HepG2 (cell line): ENCODE measurements around the gene ATR. TPM values are rescaled to one million over a fixed set of nuclear protein-coding genes. Genes with fewer than 3 reads are reported as not detected.

Experiments
- ADNP ChIP-seq: sonication (generic); formaldehyde crosslinking; IDR thresholded peaks from 2 replicates; pipeline ENCODE4 v1.4.0; 2020; ENCODE audit warnings: missing genetic modification reagents
- EP300 ChIP-seq, 3 experiments: sonication (generic) in 1 of 3; formaldehyde crosslinking in 1 of 3; IDR thresholded peaks; 2 replicates each; pipeline versions ENCODE4 v1.5.1 to v1.6.1; 2011 to 2020; ENCODE audit warnings: low read depth in 2 of 3, low read length in 2 of 3, borderline replicate concordance in 1 of 3, improper control_type of control experiment in 1 of 3, mild to moderate bottlenecking in 1 of 3, missing genetic modification reagents in 1 of 3, moderate library complexity in 1 of 3
- GTF2F1 ChIP-seq: fragments of 150-350 bp; IDR thresholded peaks from 2 replicates; pipeline ENCODE4 v1.6.1; 2014; ENCODE audit warnings: low read length
- HCFC1 ChIP-seq: fragments of 150-350 bp; IDR thresholded peaks from 2 replicates; pipeline ENCODE4 v1.6.1; 2014; ENCODE audit warnings: low read depth, low read length
- HMGXB3 ChIP-seq: sonication (generic); formaldehyde crosslinking; IDR thresholded peaks from 2 replicates; pipeline ENCODE4 v1.4.0; 2020; ENCODE audit warnings: missing genetic modification reagents, borderline replicate concordance
- KMT2B ChIP-seq: IDR thresholded peaks from 2 replicates; pipeline ENCODE4 v1.6.1; 2016; ENCODE audit warnings: missing genetic modification reagents, missing compliant biosample characterization
- MED1 ChIP-seq: sonication (generic); formaldehyde crosslinking; IDR thresholded peaks from 2 replicates; pipeline ENCODE4 v1.4.0; 2020; ENCODE audit warnings: missing genetic modification reagents
- MLXIP ChIP-seq: sonication (generic); formaldehyde crosslinking; IDR thresholded peaks from 2 replicates; pipeline ENCODE4 v1.9.0; 2021; ENCODE audit warnings: missing genetic modification reagents, borderline replicate concordance
- MYPOP ChIP-seq: sonication (generic); formaldehyde crosslinking; IDR thresholded peaks from 2 replicates; pipeline ENCODE4 v1.8.1; 2023; ENCODE audit warnings: mild to moderate bottlenecking, moderate library complexity, missing genetic modification reagents
- PLSCR1 ChIP-seq: sonication (generic); formaldehyde crosslinking; IDR thresholded peaks from 2 replicates; pipeline ENCODE4 v1.5.0; 2020; ENCODE audit warnings: missing genetic modification reagents, mild to moderate bottlenecking, borderline replicate concordance
- RAD51 ChIP-seq: fragments of 450-650 bp; IDR thresholded peaks from 2 replicates; pipeline ENCODE4 v1.6.1; 2016; ENCODE audit warnings: borderline replicate concordance
- SIN3B ChIP-seq: fragments of 150-350 bp; IDR thresholded peaks from 2 replicates; pipeline ENCODE4 v1.6.1; 2014; ENCODE audit warnings: low read length
- SOX5 ChIP-seq: IDR thresholded peaks from 2 replicates; pipeline ENCODE4 v1.6.1; 2016; ENCODE audit warnings: borderline replicate concordance
- ZBTB25 ChIP-seq: IDR thresholded peaks from 2 replicates; pipeline ENCODE4 v1.6.1; 2018; ENCODE audit warnings: missing genetic modification reagents
- ZNF263 ChIP-seq: sonication (generic); formaldehyde crosslinking; IDR thresholded peaks from 2 replicates; pipeline ENCODE4 v1.4.0; 2020; ENCODE audit warnings: missing genetic modification reagents
- polyA plus RNA-seq, 8 experiments: library from polyadenylated mRNA; depleted of rRNA in 3 of 8; stranded (reverse) in 7 of 8; unstranded in 1 of 8; fragments of >200 nt; fragmentation: Illumina TruSeq in 4 of 8; extraction: Trizol in 4 of 8; gene quantifications; 2 replicates each; pipeline versions ENCODE4 v1.2.1 to v1.2.3, GENCODE V29; 2011 to 2016; ENCODE audit warnings: low read depth in 4 of 8, missing spikeins in 1 of 8, mixed read lengths in 1 of 8; ENCODE audit not compliant: insufficient read depth in 1 of 8
- total RNA-seq, 5 experiments: library from RNA; depleted of rRNA; stranded (reverse); fragments of >200 nt; fragmentation: Illumina TruSeq; extraction: Trizol; gene quantifications; 2 replicates each; pipeline ENCODE4 v1.2.3, GENCODE V29; 2016; ENCODE audit warnings: low read depth in 1 of 5

Gene ATR
- total and polyA plus RNA-seq, 2 of the 13 experiments (the other 11 are each of a cell fraction or from before 2014, with no cell fraction given) = 6.6 to 17.0 TPM

- TF ChIP-seq MYPOP (CRISPR knock-in tag) (peak; percentile 94), GTF2F1 (no peak), ZNF263 (CRISPR knock-in tag) (peak; percentile 57; the same call in 1 of the 2 replicates), ADNP (CRISPR knock-in tag) (no peak), PLSCR1 (CRISPR knock-in tag) (0 out of 2 replicates have a peak, but pooled peaks have one; percentile 49), ZBTB25 (CRISPR knock-in tag) (peak; percentile 96), HCFC1 (peak; percentile 54; the same call in 1 of the 2 replicates), HMGXB3 (peak; percentile 90), KMT2B (CRISPR knock-in tag) (peak; percentile 100), SOX5 (CRISPR knock-in tag) (peak; percentile 63; the same call in 1 of the 2 replicates), MED1 (CRISPR knock-in tag) (peak; percentile 89), SIN3B (peak; percentile 59; the same call in 1 of the 2 replicates), EP300 (IDR thresholded peaks at IDR 0.05; ENCODE audit: low read depth in 2 of 2, low read length in 2 of 2) (peak in 1 of 2 experiments; percentile 59; a peak in 2 of 4 replicates), EP300 (CRISPR knock-in tag; IDR thresholded peaks at IDR 0.05; ENCODE audit: borderline replicate concordance) (peak; percentile 67; the same call in 1 of the 2 replicates), MLXIP (CRISPR knock-in tag) (peak; percentile 8; the same call in 1 of the 2 replicates), RAD51 (no peak)
Measured at GRCh38 chr3:142578329-142579223, at the start of gene ATR (continued).
